Transverse colon (tissue), 3 donors: Measurements from ENCODE around the gene ANTXR2.

Experiments used
- POLR2A ChIP-seq: fragments of 450-650 bp; IDR thresholded peaks from one replicate; pipeline ENCODE4 v1.6.1; 2016; ENCODE audit warnings: antibody characterized with exemption, mild to moderate bottlenecking, moderate library complexity
- POLR2AphosphoS5 ChIP-seq, 3 donors: sonication (generic); formaldehyde crosslinking; IDR thresholded peaks; one replicate each; pipeline ENCODE4 v1.6.1; 2016; ENCODE audit warnings: antibody characterized with exemption in 3 of 3

GRCh38 chr4:80062527-80062926, 10.5 kb downstream of the ANTXR2 start:
- no peak for TF ChIP-seq POLR2A
- no peak for TF ChIP-seq POLR2AphosphoS5 (IDR thresholded peaks at IDR 0.05)
